ENCODE data around the gene LRRC8E. TPM values are rescaled to one million over a fixed set of nuclear protein-coding genes. Genes with fewer than 3 reads are reported as not detected.

The LRRC8E gene
- total RNA-seq, 1 experiment from 2014 or later = 18.1 TPM

GRCh38 chr19:7900931-7901330 lies 12.6 kb downstream of the LRRC8E start:
- ChIA-PET CTCF (interaction anchor here (1.3 kb wide), 1 partner anchor 32 kb away, joined by 5 read pairs; no protein-coding TSS in a partner anchor), RAD21 (ENCODE audit: low non-redundant PET in 1 of 2, low total read pairs in 2 of 2, uncharacterized antibody in 2 of 2, unreplicated experiment in 2 of 2) (no interaction called here), POLR2A (interaction anchor here (1.3 to 1.4 kb wide), 3 partner anchors 9 to 32 kb away, joined by 4 to 5 read pairs (median 4); partner anchors contain the start of gene LRRC8E)
- Histone ChIP-seq H3K4me1 (ENCODE audit: control insufficient read depth in 1 of 2, insufficient read depth in 2 of 2, low read length in 2 of 2) (peaks cover 3 to 27% of the 10 kb centered on the region in 2 experiments; a peak in 2 of 4 replicates), H3K36me3 (ENCODE audit: control insufficient read depth in 1 of 2, insufficient read depth in 2 of 2, low read length in 2 of 2) (peaks cover 0 to 9% of the 10 kb centered on the region in 2 experiments; a peak in 2 of 4 replicates), H3K9me2 (ENCODE audit: insufficient read depth) (no peaks in the 10 kb centered on the region), H3K9me3 (ENCODE audit: control insufficient read depth in 1 of 2, insufficient read depth in 1 of 2, low read depth in 1 of 2, low read length in 2 of 2) (no peaks in the 10 kb centered on the region), H3K27me3 (ENCODE audit: insufficient read depth, low read length) (no peaks in the 10 kb centered on the region), H3K9ac (ENCODE audit: low read length) (no peak overlapping the region), H3K79me2 (ENCODE audit: insufficient read depth, low read length) (peaks cover 30% of the 10 kb centered on the region), H3K27ac (ENCODE audit: low read depth, low read length) (no peak overlapping the region), H3K4me3 (replicated peaks in 1 of 2; ENCODE audit: low read depth in 1 of 2, low read length in 2 of 2) (no peak overlapping the region), H2AFZ (ENCODE audit: low read depth, low read length, poor library complexity, severe bottlenecking) (no peak overlapping the region), H3K4me2 (ENCODE audit: low read length) (no peak overlapping the region), H4K20me1 (ENCODE audit: insufficient read depth) (no peaks in the 10 kb centered on the region)
- TF ChIP-seq POLR2A (IDR thresholded peaks at IDR 0.05; ENCODE audit: borderline replicate concordance, extremely low read depth, insufficient read depth, insufficient read length) (no peak), SRF (IDR thresholded peaks at IDR 0.05; ENCODE audit: low read depth) (no peak), CBX3 (IDR thresholded peaks at IDR 0.05; ENCODE audit: low read depth) (no peak), ZFX (IDR thresholded peaks at IDR 0.05) (no peak), ZNF274 (IDR thresholded peaks at IDR 0.05; ENCODE audit: low read depth, low read length) (no peak), ZBTB33 (IDR thresholded peaks at IDR 0.05; ENCODE audit: extremely low read depth, insufficient replicate concordance, low read length) (no peak), CTCF (IDR thresholded peaks at IDR 0.05 in 2 of 3, conservative IDR thresholded peaks at IDR 0.05 in 1 of 3; ENCODE audit: borderline replicate concordance in 1 of 3, insufficient read depth in 1 of 3, low read depth in 2 of 3, low read length in 2 of 3) (no peak), SIN3A (IDR thresholded peaks at IDR 0.05; ENCODE audit: low read depth) (no peak), SP1 (IDR thresholded peaks at IDR 0.05; ENCODE audit: low read depth) (no peak), EZH2 (IDR thresholded peaks at IDR 0.05) (no peak), ELF1 (IDR thresholded peaks at IDR 0.05; ENCODE audit: borderline replicate concordance, low read depth) (no peak), JUND (IDR thresholded peaks at IDR 0.05) (no peak), POLR2AphosphoS5 (IDR thresholded peaks at IDR 0.05; ENCODE audit: low read depth, low read length) (no peak)
- BruUV-seq (replicated peaks) = no TSS peak
- DNase-seq (ENCODE audit: low read depth, low spot score) (no peak), ATAC-seq (no peak)
- intact Hi-C loops (cut with micrococcal nuclease) = no loop called here

Measured in HCT116 (cell line).